Epithelial cell of esophagus (primary cell): Measurements from ENCODE around the gene ACOT7.
A peak's percentile ranks its signal among the peaks of the same experiment; 100 is the strongest.
"Not testable (repeated sequence)": the region's sequence is repeated elsewhere in the genome, so short reads cannot be mapped to it uniquely, and the experiment has no call there.

Experiments
- DNase-seq: peaks from one replicate; pipeline ENCODE4 v3.0.0; 2010; ENCODE audit warnings: low read depth
- H3K4me3 ChIP-seq: 2 replicates; pipeline ENCODE4 v1.5.1; 2011; ENCODE audit warnings: mild to moderate bottlenecking, low read length, control low read depth
- TF ChIP-seq, protein P1 (sequence below): IDR thresholded peaks from 2 replicates; pipeline ENCODE4 v1.5.1; 2011; ENCODE audit warnings: low read depth, mild to moderate bottlenecking, low read length, control low read depth, inconsistent platforms; ENCODE audit not compliant: insufficient read depth; ENCODE audit errors: missing control alignments

The ACOT7 gene

DNA sequence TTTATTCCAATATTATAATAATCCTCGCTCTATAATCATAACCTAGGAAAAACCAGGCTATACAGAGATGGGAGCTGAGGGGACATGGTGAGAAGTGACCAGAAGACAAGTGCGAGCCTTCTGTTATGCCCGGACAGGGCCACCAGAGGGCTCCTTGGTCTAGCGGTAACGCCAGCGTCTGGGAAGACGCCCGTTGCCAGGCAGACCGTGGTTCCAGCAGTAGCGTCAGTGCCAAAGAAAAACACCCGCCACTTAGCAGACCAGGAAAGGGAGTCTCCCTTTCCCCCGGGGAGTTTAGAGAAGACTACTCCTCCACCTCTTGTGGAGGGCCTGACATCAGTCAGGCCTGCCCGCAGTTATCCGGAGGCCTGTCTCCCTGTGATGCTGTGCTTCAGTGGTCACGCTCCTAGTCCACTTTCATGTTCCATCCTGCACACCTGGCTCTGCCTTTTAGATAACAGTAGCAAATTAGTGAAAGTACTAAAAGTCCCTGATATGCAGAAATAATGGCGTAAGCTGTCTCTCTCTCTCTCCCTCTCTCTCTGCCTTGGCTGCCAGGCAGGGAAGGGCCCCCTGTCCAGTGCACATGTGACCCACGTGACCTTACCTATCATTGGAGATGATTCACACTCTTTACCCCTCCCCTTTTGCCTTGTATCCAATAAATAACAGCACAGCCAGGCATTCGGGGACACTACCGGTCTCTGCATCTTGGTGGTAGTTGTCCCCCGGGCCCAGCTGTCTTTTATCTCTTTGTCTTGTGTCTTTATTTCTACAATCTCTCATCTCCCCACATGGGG, 30.3 kb downstream of the ACOT7 start:
- TF ChIP-seq, protein P1, sequence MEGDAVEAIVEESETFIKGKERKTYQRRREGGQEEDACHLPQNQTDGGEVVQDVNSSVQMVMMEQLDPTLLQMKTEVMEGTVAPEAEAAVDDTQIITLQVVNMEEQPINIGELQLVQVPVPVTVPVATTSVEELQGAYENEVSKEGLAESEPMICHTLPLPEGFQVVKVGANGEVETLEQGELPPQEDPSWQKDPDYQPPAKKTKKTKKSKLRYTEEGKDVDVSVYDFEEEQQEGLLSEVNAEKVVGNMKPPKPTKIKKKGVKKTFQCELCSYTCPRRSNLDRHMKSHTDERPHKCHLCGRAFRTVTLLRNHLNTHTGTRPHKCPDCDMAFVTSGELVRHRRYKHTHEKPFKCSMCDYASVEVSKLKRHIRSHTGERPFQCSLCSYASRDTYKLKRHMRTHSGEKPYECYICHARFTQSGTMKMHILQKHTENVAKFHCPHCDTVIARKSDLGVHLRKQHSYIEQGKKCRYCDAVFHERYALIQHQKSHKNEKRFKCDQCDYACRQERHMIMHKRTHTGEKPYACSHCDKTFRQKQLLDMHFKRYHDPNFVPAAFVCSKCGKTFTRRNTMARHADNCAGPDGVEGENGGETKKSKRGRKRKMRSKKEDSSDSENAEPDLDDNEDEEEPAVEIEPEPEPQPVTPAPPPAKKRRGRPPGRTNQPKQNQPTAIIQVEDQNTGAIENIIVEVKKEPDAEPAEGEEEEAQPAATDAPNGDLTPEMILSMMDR, result peak; percentile 55
- not testable (repeated sequence) for H3K4me3 ChIP-seq
- DNase-seq, result peak; percentile 65

DNA sequence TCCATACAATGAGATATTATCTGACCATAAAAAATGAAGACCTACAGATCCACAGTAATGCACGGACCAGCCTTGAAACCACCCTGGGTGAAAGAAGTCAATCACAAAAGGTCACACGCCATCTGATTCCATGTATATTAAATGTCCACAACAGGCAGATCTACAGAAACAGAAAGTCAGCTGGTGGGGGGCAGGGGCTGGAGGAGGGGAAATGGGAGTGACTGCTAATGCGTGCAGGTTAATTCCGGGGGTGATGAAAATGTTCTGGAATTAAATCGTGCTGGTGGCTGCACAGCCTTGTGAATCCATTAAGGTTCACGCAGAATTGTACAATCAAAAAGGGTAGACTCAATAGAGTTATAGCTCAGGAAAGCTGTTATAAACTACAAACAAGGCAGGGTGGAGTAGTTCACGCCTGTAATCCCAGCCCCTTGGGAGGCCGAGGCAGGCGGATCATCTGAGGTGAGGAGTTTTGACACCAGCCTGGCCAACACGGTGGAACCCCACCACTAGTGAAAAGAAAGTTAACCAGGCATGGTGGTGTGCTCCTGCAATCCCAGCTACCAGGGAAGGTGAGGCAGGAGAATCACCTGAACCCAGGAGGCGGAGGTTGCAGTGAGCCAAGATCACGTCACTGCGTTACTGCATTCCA, 32.3 kb downstream of the ACOT7 start:
- DNase-seq, result no peak
- TF ChIP-seq, protein P1, result no peak

DNA sequence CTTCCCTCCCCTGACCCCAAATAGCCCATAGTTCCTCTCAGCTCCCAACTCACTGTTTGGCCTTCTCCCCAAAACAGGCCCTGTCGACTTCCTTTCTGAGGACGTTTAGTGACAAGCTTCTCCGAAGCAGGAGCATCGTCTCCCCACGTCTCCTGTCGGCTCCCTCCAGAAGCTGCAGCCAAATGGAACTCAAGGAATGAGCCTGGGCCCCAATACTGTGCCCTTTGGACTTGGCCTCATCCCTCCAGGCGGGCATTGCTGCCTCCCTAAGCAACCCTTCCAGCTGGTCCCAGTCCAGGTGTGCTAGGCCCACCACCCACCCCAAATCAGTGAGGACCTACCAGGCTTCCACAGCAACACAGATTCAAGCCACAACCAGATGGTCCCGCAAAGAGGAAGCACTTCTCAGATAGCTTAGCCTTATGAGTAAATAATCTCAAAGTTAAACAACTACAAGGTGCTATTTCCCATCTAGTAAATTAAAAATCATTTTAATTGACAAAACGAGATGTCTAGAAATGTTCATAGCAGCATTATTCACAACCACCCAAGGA, 33.0 kb downstream of the ACOT7 start:
- TF ChIP-seq, protein P1, result no peak
- no peak for DNase-seq
- H3K4me3 ChIP-seq, result no peak overlapping the region

More for the DNA sequence above, 32.3 kb downstream of the ACOT7 start:
- H3K4me3 ChIP-seq, result no peak overlapping the region

DNA sequence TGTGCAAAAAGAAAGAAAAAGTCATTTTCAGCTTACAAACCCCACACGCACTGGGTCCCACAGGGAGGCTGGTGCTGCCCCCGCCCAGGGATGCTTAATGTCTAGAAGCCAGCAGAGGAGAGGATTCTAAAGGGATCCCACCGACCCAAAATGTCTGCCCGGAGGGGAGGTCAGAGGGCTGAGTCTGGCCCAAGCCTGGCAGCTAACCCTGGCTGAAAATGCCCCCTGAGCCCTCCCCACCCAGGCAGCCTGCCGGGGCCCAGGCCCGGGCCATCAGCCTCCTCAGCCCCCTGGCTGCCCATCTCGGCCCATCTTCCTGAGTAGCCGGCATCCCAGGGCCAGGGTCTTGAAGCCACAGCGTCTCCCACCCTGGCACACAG, 33.5 kb downstream of the ACOT7 start:
- TF ChIP-seq, protein P1, result no peak
- DNase-seq, result no peak
- no peak overlapping the region for H3K4me3 ChIP-seq

DNA sequence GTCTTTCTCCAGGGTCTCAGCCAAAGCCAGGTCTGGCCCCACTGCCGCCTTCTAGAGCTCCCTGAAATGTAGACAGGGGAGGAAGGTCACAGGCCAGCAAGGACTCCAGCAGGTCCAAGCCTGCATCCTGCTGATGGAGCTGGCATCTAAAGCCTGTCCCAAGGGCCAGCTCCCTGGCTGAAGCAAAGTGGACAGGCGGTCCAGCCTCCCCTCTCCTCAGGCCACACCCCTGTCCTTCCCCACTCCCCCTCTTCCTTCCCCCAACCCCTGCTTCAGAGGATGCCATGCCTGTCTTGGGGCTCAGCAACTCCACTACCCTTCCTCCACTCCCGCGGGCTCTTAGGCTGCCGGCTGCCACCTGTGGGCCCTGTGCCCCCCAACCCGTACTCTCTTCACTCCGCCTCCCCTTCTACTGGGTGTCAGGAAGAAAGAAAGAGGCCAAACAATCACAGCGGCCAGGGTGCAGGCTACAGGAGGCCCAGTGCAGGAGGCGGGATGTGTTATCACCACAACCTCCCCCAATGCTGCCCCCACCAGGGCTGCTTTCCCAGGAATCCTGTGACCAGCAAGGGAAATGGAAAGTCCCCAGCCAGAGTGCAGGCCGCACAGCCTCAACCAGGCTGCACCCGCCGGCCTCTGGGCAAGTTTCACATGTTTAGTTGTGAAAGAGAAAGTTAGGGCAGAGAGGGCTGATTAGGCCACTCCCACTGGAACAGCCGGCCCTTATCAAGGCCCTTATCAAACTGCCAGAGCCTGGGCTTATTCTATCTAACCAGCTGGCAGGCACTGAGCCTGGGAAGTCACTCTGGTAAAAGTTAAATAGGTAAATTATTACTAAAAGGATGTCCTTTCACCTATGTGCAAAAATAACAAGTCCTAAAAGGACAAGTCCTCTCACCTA, 34.1 kb downstream of the ACOT7 start:
- TF ChIP-seq, protein P1, result no peak
- H3K4me3 ChIP-seq, result no peak overlapping the region
- peak; percentile 41 for DNase-seq

DNA sequence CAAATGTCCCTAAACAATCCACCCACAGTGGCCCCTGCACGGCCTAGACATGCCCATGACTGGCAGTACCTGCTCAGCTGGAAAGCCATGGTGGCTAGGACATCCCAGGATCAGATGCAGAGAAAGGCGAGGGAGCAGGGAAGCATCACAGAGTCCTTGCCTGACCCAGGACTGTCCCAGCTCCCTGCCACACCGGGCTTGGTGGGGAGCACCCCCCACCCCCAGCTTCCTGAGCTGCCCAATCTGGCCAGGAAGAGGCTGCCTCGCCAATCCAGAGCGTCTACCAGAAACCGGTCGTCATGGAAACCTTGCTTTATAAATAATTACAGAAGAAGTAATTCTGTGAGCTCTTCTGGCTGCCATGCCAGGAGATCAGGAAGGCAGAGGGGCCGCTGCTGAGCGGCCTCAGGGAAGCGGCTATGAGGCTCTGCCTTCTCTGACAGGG, 34.8 kb downstream of the ACOT7 start:
- no peak overlapping the region for H3K4me3 ChIP-seq
- DNase-seq, result peak; percentile 56
- TF ChIP-seq, protein P1, result no peak
